HepG2 (cell line): ENCODE measurements around the gene ZNF33B. TPM values are rescaled to one million over a fixed set of nuclear protein-coding genes. Genes with fewer than 3 reads are reported as not detected.

Experiments used
- E2F1 ChIP-seq: sonication (generic); formaldehyde crosslinking; IDR thresholded peaks from 2 replicates; pipeline ENCODE4 v1.5.0; 2020; ENCODE audit warnings: missing genetic modification reagents
- HINFP ChIP-seq: sonication (generic); formaldehyde crosslinking; IDR thresholded peaks from 2 replicates; pipeline ENCODE4 v1.4.0; 2020; ENCODE audit warnings: low read depth, mild to moderate bottlenecking, missing genetic modification reagents
- MXI1 ChIP-seq: IDR thresholded peaks from 3 replicates; pipeline ENCODE4 v1.6.1; 2012; ENCODE audit warnings: low read depth, low read length, inconsistent platforms, borderline replicate concordance
- MYNN ChIP-seq: sonication (generic); formaldehyde crosslinking; IDR thresholded peaks from 2 replicates; pipeline ENCODE4 v1.4.0; 2020; ENCODE audit warnings: mild to moderate bottlenecking, low read depth, missing genetic modification reagents
- POGZ ChIP-seq: sonication (generic); formaldehyde crosslinking; IDR thresholded peaks from 2 replicates; pipeline ENCODE4 v1.4.0; 2020; ENCODE audit warnings: mild to moderate bottlenecking, missing genetic modification reagents
- RCOR2 ChIP-seq: IDR thresholded peaks from 2 replicates; pipeline ENCODE4 v1.6.1; 2016; ENCODE audit warnings: missing biosample characterization, missing genetic modification reagents
- RORA ChIP-seq: sonication (generic); formaldehyde crosslinking; IDR thresholded peaks from 2 replicates; pipeline ENCODE4 v1.5.0; 2020; ENCODE audit warnings: mild to moderate bottlenecking, missing genetic modification reagents, moderate library complexity
- SIN3A ChIP-seq: IDR thresholded peaks from 2 replicates; pipeline ENCODE4 v1.6.1; 2011; ENCODE audit warnings: low read depth, mild to moderate bottlenecking, control low read depth, low read length, borderline replicate concordance
- SIX1 ChIP-seq: sonication (generic); formaldehyde crosslinking; IDR thresholded peaks from 2 replicates; pipeline ENCODE4 v1.4.0; 2020; ENCODE audit warnings: missing genetic modification reagents, borderline replicate concordance
- SMAD9 ChIP-seq: sonication (generic); formaldehyde crosslinking; IDR thresholded peaks from 2 replicates; pipeline ENCODE4 v1.5.1; 2020; ENCODE audit warnings: mild to moderate bottlenecking, missing genetic modification reagents
- TBL1XR1 ChIP-seq: fragments of 150-350 bp; IDR thresholded peaks from 2 replicates; pipeline ENCODE4 v1.6.1; 2014; ENCODE audit warnings: borderline replicate concordance, low read length; ENCODE audit not compliant: partially characterized antibody
- THAP8 ChIP-seq: sonication (generic); formaldehyde crosslinking; IDR thresholded peaks from 2 replicates; pipeline ENCODE4 v1.5.1; 2020; ENCODE audit warnings: missing genetic modification reagents, mild to moderate bottlenecking, borderline replicate concordance
- ZBTB7B ChIP-seq: sonication (generic); formaldehyde crosslinking; IDR thresholded peaks from 2 replicates; pipeline ENCODE4 v1.4.0; 2020; ENCODE audit warnings: missing genetic modification reagents
- ZC3H13 ChIP-seq: sonication (generic); formaldehyde crosslinking; IDR thresholded peaks from 2 replicates; pipeline ENCODE4 v1.8.1; 2023; ENCODE audit warnings: mild to moderate bottlenecking, missing genetic modification reagents, moderate library complexity
- ZFP90 ChIP-seq: sonication (generic); formaldehyde crosslinking; IDR thresholded peaks from 2 replicates; pipeline ENCODE4 v1.8.0; 2022; ENCODE audit warnings: missing genetic modification reagents, mild to moderate bottlenecking, inconsistent platforms, borderline replicate concordance
- ZFP91 ChIP-seq: sonication (generic); formaldehyde crosslinking; IDR thresholded peaks from 2 replicates; pipeline ENCODE4 v1.9.0; 2022; ENCODE audit warnings: missing genetic modification reagents, mild to moderate bottlenecking, borderline replicate concordance
- ZNF207 ChIP-seq: fragments of 450-650 bp; IDR thresholded peaks from 2 replicates; pipeline ENCODE4 v1.6.1; 2016; ENCODE audit warnings: antibody characterized with exemption, borderline replicate concordance
- ZNF44 ChIP-seq: sonication (generic); formaldehyde crosslinking; IDR thresholded peaks from 2 replicates; pipeline ENCODE4 v1.5.1; 2020; ENCODE audit warnings: mild to moderate bottlenecking, missing genetic modification reagents
- ZNF770 ChIP-seq: sonication (generic); formaldehyde crosslinking; IDR thresholded peaks from 2 replicates; pipeline ENCODE4 v1.5.0; 2020; ENCODE audit warnings: mild to moderate bottlenecking, missing genetic modification reagents
- ZNF772 ChIP-seq: sonication (generic); formaldehyde crosslinking; IDR thresholded peaks from 2 replicates; pipeline ENCODE4 v1.5.0; 2020; ENCODE audit warnings: mild to moderate bottlenecking, missing genetic modification reagents
- ZNF883 ChIP-seq: sonication (generic); formaldehyde crosslinking; IDR thresholded peaks from 2 replicates; pipeline ENCODE4 v1.5.1; 2020; ENCODE audit warnings: mild to moderate bottlenecking, missing genetic modification reagents; ENCODE audit errors: not compliant biosample characterization
- ZZZ3 ChIP-seq: sonication (generic); formaldehyde crosslinking; IDR thresholded peaks from 2 replicates; pipeline ENCODE4 v1.4.0; 2020; ENCODE audit warnings: missing genetic modification reagents, mild to moderate bottlenecking, borderline replicate concordance
- polyA plus RNA-seq, 8 experiments: library from polyadenylated mRNA; depleted of rRNA in 3 of 8; stranded (reverse) in 7 of 8; unstranded in 1 of 8; fragments of >200 nt; fragmentation: Illumina TruSeq in 4 of 8; extraction: Trizol in 4 of 8; gene quantifications; 2 replicates each; pipeline versions ENCODE4 v1.2.1 to v1.2.3, GENCODE V29; 2011 to 2016; ENCODE audit warnings: low read depth in 4 of 8, missing spikeins in 1 of 8, mixed read lengths in 1 of 8; ENCODE audit not compliant: insufficient read depth in 1 of 8
- total RNA-seq, 5 experiments: library from RNA; depleted of rRNA; stranded (reverse); fragments of >200 nt; fragmentation: Illumina TruSeq; extraction: Trizol; gene quantifications; 2 replicates each; pipeline ENCODE4 v1.2.3, GENCODE V29; 2016; ENCODE audit warnings: low read depth in 1 of 5

ZNF33B gene
- total and polyA plus RNA-seq, 2 of the 13 experiments (the other 11 are each of a cell fraction or from before 2014, with no cell fraction given): 18.4 to 23.5 TPM

- TF ChIP-seq THAP8 (CRISPR knock-in tag) (no peak), POGZ (peak; percentile 41), ZNF770 (CRISPR knock-in tag) (peak; percentile 46; the same call in 1 of the 2 replicates), SIN3A (no peak), HINFP (CRISPR knock-in tag) (0 out of 2 replicates have a peak, but pooled peaks have one; percentile 19), ZZZ3 (CRISPR knock-in tag) (no peak), ZFP90 (CRISPR knock-in tag) (no peak), E2F1 (CRISPR knock-in tag) (no peak; the same call in none of the 2 replicates), SMAD9 (CRISPR knock-in tag) (no peak), ZBTB7B (CRISPR knock-in tag) (0 out of 2 replicates have a peak, but pooled peaks have one; percentile 16), MXI1 (peak; percentile 77; the same call in 1 of the 3 replicates), SIX1 (CRISPR knock-in tag) (no peak), ZNF883 (CRISPR knock-in tag) (no peak), ZC3H13 (CRISPR knock-in tag) (no peak), ZNF207 (no peak), ZNF44 (CRISPR knock-in tag) (no peak), ZNF772 (CRISPR knock-in tag) (no peak; the same call in 1 of the 2 replicates), RORA (CRISPR knock-in tag) (no peak), ZFP91 (CRISPR knock-in tag) (peak; percentile 69; the same call in 1 of the 2 replicates), RCOR2 (CRISPR knock-in tag) (no peak), TBL1XR1 (no peak), MYNN (CRISPR knock-in tag) (no peak)
Measured at GRCh38 chr10:42552188-42553063, 85.9 kb downstream of the ZNF33B start (continued).
